Colonic mucosa (tissue), 4 donors: Measurements from ENCODE around the gene PLCG2. TPM values are rescaled to one million over a fixed set of nuclear protein-coding genes. Genes with fewer than 3 reads are reported as not detected.

ENCODE experiments used
- DNase-seq: peaks from one replicate; pipeline ENCODE4 v3.0.0-alpha.2; 2020
- H3K27ac ChIP-seq: fragments of 200-600 bp; one replicate; pipeline ENCODE4 v1.8.0; 2021
- H3K27me3 ChIP-seq: fragments of 200-600 bp; one replicate; pipeline ENCODE4 v1.8.0; 2021
- H3K36me3 ChIP-seq: fragments of 200-600 bp; one replicate; pipeline ENCODE4 v1.8.0; 2021
- H3K4me1 ChIP-seq: fragments of 200-600 bp; one replicate; pipeline ENCODE4 v1.8.0; 2021; ENCODE audit warnings: mild to moderate bottlenecking
- H3K4me3 ChIP-seq: fragments of 200-600 bp; one replicate; pipeline ENCODE4 v1.8.0; 2021
- H3K9ac ChIP-seq, 2 donors: one replicate each; pipeline ENCODE4 v1.7.0; 2013; ENCODE audit warnings: control low read depth in 2 of 2, low read depth in 2 of 2, low read length in 2 of 2
- H3K9me3 ChIP-seq: fragments of 200-600 bp; one replicate; pipeline ENCODE4 v1.8.0; 2021
- CTCF ChIP-seq: fragments of 200-600 bp; IDR thresholded peaks from one replicate; pipeline ENCODE4 v1.8.0; 2022; ENCODE audit warnings: antibody characterized with exemption, mild to moderate bottlenecking
- intact Hi-C: fragments of 100-400 bp; cut with DNase I; formaldehyde crosslinking; loops from one replicate; pipeline ENCODE4 v1.14.1; 2022
- total RNA-seq, 2 donors: library from RNA; stranded (reverse); fragmentation: NEBNext Ultra II Directional in 1 of 2; extraction: Animal tissue kit (Norgen Biotek cat#: 25700) in 1 of 2; gene quantifications; one replicate each; pipeline ENCODE4 v1.2.1, GENCODE V29; 2021
- donor health status: healthy.
- donor health status: DM: no; HTN: no; CAD: no.
- donor health status: DM: no; HTN: no; CAD: no.

PLCG2 gene
- 1 to 10 TPM; 9.1 to 9.6 TPM for total RNA-seq

- H3K4me1 ChIP-seq, result no peaks in the 10 kb centered on the region
- no peaks in the 10 kb centered on the region for H3K9me3 ChIP-seq
- intact Hi-C loops, result no loop called here
- H3K9ac ChIP-seq, result peak within 1 kb of the TSS; percentile 51 to 85
- peak within 1 kb of the TSS; percentile 12 for H3K27ac ChIP-seq
- peaks cover 18% of the 10 kb centered on the region for H3K27me3 ChIP-seq
- H3K4me3 ChIP-seq, result peak within 1 kb of the TSS; percentile 60
- DNase-seq, result peak; percentile 84
- H3K36me3 ChIP-seq, result no peaks in the 10 kb centered on the region
- TF ChIP-seq CTCF, result no peak
Measured at GRCh38 chr16:81778861-81779535, at the start of gene PLCG2. Gene PLCG2 (plus strand): TSS chr16:81779291. CDS start chr16:81785990, 6,699 bp downstream.

DNA sequence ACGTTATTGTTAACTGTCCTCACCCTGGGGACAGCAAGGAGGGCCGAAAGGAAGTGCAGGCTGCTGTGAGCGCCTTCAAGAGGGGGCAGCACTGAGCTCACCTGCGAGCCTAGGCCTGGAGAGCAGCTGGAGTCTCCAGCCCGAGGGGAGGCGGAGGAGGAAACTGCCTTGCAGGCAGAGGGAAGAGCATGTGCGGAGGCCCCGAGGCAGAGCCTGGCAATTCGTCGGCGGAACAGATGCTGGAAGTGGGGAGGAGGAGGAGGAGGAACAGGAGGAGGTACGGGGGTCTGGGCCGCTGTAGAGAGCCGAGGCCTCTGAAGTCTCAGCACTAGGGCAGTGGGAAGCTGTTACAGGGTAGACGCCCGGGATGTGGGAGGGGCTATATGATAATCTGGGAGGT lies 49.6 kb upstream of the PLCG2 start:
- peaks cover 6% of the 10 kb centered on the region for H3K4me1 ChIP-seq
- intact Hi-C loops, result loop anchor here (5.0 kb wide), 1 partner anchor 362 kb away; no protein-coding TSS in a partner anchor
- no peaks in the 10 kb centered on the region for H3K36me3 ChIP-seq
- no peak overlapping the region for H3K9ac ChIP-seq
- no peak overlapping the region for H3K4me3 ChIP-seq
- H3K27me3 ChIP-seq, result no peaks in the 10 kb centered on the region
- no peak overlapping the region for H3K27ac ChIP-seq
- no peak for DNase-seq
- no peaks in the 10 kb centered on the region for H3K9me3 ChIP-seq
- TF ChIP-seq CTCF, result no peak

DNA sequence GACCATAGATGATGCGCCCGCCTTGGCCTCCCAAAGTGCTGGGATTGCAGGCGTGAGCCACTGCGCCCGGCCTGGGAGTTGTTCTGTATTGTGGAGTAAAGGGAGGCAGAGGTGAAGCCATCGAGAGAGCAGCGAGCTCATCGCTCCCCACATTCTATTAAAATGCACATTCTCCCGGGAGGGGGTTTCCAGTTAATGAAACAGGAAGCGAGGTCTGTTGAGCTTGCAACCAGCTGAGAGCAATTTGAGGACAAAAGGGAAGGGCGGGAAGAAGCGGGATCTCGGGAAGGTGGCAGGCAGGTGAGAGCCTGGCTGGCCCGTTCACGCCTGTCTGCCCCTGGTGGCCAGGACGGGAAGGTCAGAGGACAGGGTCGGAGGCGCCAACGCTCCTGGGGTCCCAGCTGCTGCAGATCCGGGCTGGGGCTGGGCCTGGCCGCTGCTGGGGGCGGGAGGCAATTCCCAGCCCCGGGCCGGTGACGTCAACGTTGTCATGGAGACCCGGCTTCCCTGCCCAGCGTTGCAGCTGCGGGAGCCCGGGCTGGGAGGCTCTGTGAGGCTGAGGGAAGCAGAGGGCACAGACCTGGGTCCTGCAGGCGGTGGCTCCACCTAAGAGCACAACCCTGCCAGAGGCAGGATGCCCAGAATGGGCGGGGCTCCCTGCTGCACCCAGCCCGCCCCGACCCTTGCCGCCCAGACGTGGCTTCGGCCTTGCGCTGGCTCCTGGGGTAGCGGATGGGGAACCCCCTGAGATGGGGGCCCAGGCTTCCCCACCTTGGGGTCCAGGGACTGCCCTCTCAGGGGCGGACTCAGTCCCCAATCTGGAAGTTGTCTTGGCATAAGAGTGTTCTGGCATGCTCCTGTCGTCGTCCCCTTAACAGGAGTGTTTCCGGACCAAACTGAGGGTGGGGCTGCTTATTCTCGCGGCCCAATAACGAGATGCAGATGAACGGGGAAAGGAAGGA lies 48.7 kb upstream of the PLCG2 start:
- H3K4me3 ChIP-seq, result peak overlapping the region; percentile 28
- peak overlapping the region; percentile 14 for H3K27ac ChIP-seq
- H3K36me3 ChIP-seq, result no peaks in the 10 kb centered on the region
- H3K9ac ChIP-seq, result peak overlapping the region; percentile 51 to 58
- H3K9me3 ChIP-seq, result no peaks in the 10 kb centered on the region
- H3K4me1 ChIP-seq, result peaks cover 6% of the 10 kb centered on the region
- intact Hi-C loops, result loop anchor here (10.0 kb wide), 1 partner anchor 696 kb away; the partner anchor contains the start of gene ATMIN
- H3K27me3 ChIP-seq, result no peaks in the 10 kb centered on the region
- TF ChIP-seq CTCF, result peak; percentile 65
- peak; percentile 93 for DNase-seq

DNA sequence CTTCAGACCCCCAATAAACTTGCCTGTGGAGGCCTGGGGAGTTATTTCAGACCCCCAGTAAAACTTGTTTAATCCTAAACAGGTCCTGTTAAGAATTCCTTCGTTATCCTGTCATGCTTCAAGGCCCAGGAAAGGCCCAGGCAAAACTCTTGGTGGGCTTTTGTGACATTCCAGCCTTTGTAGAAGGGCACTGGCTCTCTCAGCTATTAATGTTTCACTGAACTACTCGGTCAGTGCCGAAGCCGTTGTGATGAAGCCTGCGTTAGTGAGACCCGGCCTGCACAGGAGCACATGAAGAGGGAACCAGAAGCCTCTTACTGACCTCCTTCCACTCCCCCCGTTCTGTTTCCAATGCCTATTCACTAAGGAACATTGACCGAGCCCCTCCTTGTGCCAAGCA lies 47.4 kb upstream of the PLCG2 start:
- no peak for DNase-seq
- no peaks in the 10 kb centered on the region for H3K9me3 ChIP-seq
- no peaks in the 10 kb centered on the region for H3K27me3 ChIP-seq
- no peak overlapping the region for H3K4me3 ChIP-seq
- H3K4me1 ChIP-seq, result peaks cover 6% of the 10 kb centered on the region
- H3K9ac ChIP-seq, result no peak overlapping the region
- H3K27ac ChIP-seq, result no peak overlapping the region
- TF ChIP-seq CTCF, result no peak
- intact Hi-C loops, result loop anchor here (10.0 kb wide), 1 partner anchor 697 kb away; the partner anchor contains the start of gene ATMIN
- no peaks in the 10 kb centered on the region for H3K36me3 ChIP-seq

GRCh38 chr16:81732699-81733098 lies 46.4 kb upstream of the PLCG2 start:
- no peak for DNase-seq
- intact Hi-C loops, result loop anchor here (10.0 kb wide), 1 partner anchor 698 kb away; the partner anchor contains the start of gene ATMIN
- Histone ChIP-seq H3K4me3 (no peak overlapping the region), H3K27me3 (no peaks in the 10 kb centered on the region), H3K4me1 (peaks cover 6% of the 10 kb centered on the region), H3K9ac (no peak overlapping the region), H3K9me3 (no peaks in the 10 kb centered on the region), H3K27ac (no peak overlapping the region), H3K36me3 (no peaks in the 10 kb centered on the region)
- no peak for TF ChIP-seq CTCF
